Ishikawa (cell line): ENCODE results near the gene TACC2.

ENCODE experiments used
- CREB1 ChIP-seq: IDR thresholded peaks from 2 replicates; pipeline ENCODE4 v1.6.1; 2012; ENCODE audit warnings: low read depth
- EP300 ChIP-seq: IDR thresholded peaks from 2 replicates; pipeline ENCODE4 v1.6.1; 2012; ENCODE audit warnings: borderline replicate concordance
- NFIC ChIP-seq: IDR thresholded peaks from 2 replicates; pipeline ENCODE4 v1.6.1; 2012
- RAD21 ChIP-seq: IDR thresholded peaks from 2 replicates; pipeline ENCODE4 v1.6.1; 2012; ENCODE audit warnings: low read depth
- TAF1 ChIP-seq: IDR thresholded peaks from 2 replicates; pipeline ENCODE4 v1.6.1; 2012; ENCODE audit warnings: low read depth, mild to moderate bottlenecking
- TCF12 ChIP-seq: IDR thresholded peaks from 2 replicates; pipeline ENCODE4 v1.6.1; 2012; ENCODE audit warnings: low read depth
- TF ChIP-seq, protein P1 (sequence below): IDR thresholded peaks from 2 replicates; pipeline ENCODE4 v1.6.1; 2012; ENCODE audit warnings: low read depth, mild to moderate bottlenecking

- TF ChIP-seq EP300 (no peak), TCF12 (no peak), CREB1 (no peak), TAF1 (no peak), NFIC (no peak), RAD21 (no peak)
- TF ChIP-seq, protein P1, sequence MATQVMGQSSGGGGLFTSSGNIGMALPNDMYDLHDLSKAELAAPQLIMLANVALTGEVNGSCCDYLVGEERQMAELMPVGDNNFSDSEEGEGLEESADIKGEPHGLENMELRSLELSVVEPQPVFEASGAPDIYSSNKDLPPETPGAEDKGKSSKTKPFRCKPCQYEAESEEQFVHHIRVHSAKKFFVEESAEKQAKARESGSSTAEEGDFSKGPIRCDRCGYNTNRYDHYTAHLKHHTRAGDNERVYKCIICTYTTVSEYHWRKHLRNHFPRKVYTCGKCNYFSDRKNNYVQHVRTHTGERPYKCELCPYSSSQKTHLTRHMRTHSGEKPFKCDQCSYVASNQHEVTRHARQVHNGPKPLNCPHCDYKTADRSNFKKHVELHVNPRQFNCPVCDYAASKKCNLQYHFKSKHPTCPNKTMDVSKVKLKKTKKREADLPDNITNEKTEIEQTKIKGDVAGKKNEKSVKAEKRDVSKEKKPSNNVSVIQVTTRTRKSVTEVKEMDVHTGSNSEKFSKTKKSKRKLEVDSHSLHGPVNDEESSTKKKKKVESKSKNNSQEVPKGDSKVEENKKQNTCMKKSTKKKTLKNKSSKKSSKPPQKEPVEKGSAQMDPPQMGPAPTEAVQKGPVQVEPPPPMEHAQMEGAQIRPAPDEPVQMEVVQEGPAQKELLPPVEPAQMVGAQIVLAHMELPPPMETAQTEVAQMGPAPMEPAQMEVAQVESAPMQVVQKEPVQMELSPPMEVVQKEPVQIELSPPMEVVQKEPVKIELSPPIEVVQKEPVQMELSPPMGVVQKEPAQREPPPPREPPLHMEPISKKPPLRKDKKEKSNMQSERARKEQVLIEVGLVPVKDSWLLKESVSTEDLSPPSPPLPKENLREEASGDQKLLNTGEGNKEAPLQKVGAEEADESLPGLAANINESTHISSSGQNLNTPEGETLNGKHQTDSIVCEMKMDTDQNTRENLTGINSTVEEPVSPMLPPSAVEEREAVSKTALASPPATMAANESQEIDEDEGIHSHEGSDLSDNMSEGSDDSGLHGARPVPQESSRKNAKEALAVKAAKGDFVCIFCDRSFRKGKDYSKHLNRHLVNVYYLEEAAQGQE, result no peak
Measured at GRCh38 chr10:122123186-122123585, 134.2 kb downstream of the TACC2 start.
